ENCODE results near the gene TPM2.

TPM2 gene

DNA sequence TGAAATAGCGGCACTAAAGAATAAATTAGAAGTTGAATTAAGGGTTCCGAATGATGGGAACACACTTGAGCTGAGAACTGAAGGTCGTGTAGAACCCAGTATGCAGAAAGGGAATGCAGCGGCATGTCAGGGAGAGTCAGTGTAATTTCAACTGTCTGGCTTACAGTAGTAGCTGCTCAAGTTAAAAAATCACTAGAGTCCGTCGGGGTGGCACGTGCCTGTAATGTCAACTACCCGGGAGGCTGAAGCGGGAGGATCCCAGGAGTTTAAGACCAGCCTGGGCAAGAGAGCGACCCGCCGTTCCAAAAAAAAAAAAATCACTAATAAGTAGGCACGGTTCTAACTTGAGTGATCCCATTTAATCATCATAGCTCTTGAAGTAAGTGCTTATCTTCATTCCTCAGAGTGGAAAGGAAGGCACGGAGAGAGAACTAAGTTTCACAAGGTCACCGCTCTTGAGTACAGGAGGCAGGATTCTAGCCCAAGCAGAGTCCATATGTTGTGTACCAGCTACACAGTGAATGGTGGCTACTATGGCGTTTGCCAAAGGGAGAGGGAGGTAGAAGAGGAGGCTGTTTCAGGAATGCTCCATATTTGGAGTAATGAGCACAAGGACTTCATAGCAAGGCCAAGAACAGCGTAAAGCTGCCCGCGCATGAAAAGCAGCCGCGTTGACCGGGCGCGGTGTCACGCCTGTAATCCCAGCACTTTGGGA, 32.7 kb downstream of the TPM2 start:
- TF ChIP-seq, protein P1, sequence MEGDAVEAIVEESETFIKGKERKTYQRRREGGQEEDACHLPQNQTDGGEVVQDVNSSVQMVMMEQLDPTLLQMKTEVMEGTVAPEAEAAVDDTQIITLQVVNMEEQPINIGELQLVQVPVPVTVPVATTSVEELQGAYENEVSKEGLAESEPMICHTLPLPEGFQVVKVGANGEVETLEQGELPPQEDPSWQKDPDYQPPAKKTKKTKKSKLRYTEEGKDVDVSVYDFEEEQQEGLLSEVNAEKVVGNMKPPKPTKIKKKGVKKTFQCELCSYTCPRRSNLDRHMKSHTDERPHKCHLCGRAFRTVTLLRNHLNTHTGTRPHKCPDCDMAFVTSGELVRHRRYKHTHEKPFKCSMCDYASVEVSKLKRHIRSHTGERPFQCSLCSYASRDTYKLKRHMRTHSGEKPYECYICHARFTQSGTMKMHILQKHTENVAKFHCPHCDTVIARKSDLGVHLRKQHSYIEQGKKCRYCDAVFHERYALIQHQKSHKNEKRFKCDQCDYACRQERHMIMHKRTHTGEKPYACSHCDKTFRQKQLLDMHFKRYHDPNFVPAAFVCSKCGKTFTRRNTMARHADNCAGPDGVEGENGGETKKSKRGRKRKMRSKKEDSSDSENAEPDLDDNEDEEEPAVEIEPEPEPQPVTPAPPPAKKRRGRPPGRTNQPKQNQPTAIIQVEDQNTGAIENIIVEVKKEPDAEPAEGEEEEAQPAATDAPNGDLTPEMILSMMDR (IDR thresholded peaks at IDR 0.05; ENCODE audit: low read depth, low read length, missing control alignments), result no peak
- peak overlapping the region; percentile 32 for H3K4me3 ChIP-seq (ENCODE audit: low read depth, low read length)
- no peak for DNase-seq (ENCODE audit: low read depth)

DNA sequence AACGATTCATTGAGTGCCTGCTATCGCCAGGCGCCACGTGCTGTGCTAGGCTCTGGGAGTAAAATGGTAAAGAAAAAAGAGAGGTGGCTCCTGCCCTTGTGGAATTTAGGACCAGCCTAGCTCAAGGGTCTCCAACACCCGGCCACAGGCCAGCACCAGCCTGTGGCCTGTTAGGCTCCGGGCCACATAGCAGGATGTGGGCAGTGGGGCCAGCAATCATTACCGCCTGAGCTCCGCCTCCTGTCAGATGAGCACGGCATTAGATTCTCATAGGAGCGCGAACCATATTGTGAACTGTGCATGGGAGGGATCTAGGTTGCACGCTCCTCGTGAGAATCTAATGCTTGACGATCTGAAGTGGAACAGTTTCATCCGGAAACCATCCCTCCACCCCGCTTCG, 33.4 kb downstream of the TPM2 start:
- TF ChIP-seq, protein P1 (IDR thresholded peaks at IDR 0.05; ENCODE audit: low read depth, low read length, missing control alignments), result no peak
- H3K4me3 ChIP-seq (ENCODE audit: low read depth, low read length), result no peak overlapping the region
- no peak for DNase-seq (ENCODE audit: low read depth)

DNA sequence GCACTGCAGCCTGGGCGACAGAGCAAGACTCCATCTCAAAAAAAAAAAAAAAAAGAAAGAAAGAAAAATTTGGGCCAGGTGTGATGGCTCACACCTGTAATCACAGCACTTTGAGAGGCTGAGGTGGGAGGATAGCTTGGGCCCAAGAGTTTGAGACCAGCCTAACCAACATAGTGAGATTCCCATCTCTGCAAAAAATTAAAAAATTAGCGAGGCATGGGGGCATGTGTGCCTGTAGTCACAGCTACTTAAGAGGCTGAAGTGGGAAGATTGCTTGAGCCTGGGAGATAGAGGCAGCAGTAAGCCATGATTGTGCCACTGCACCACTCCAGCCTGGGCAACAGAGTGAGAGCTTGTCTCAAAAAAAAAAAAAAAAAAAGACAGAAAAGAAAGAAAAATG, 36.1 kb downstream of the TPM2 start:
- no peak for DNase-seq (ENCODE audit: low read depth)
- TF ChIP-seq, protein P1 (IDR thresholded peaks at IDR 0.05; ENCODE audit: low read depth, low read length, missing control alignments), result no peak
- no peak overlapping the region for H3K4me3 ChIP-seq (ENCODE audit: low read depth, low read length)

DNA sequence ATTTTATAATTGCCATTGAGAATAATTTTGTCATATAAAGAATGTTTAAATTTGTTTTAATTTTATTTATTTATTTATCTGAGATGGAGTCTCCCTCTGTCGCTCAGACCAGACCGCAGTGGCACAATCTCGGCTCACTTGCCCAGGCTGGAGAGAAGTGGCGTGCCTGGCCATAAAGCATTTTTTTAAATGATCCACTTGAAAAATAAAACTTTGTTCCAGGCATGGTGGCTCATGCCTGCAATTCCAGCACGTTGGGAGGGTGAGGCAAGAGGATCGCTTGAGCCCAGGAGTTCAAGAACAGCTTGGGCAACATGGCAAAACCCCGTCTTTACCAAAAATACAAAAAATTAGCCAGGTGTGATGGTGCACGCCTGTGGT, 36.9 kb downstream of the TPM2 start:
- DNase-seq (ENCODE audit: low read depth), result no peak
- no peak overlapping the region for H3K4me3 ChIP-seq (ENCODE audit: low read depth, low read length)

DNA sequence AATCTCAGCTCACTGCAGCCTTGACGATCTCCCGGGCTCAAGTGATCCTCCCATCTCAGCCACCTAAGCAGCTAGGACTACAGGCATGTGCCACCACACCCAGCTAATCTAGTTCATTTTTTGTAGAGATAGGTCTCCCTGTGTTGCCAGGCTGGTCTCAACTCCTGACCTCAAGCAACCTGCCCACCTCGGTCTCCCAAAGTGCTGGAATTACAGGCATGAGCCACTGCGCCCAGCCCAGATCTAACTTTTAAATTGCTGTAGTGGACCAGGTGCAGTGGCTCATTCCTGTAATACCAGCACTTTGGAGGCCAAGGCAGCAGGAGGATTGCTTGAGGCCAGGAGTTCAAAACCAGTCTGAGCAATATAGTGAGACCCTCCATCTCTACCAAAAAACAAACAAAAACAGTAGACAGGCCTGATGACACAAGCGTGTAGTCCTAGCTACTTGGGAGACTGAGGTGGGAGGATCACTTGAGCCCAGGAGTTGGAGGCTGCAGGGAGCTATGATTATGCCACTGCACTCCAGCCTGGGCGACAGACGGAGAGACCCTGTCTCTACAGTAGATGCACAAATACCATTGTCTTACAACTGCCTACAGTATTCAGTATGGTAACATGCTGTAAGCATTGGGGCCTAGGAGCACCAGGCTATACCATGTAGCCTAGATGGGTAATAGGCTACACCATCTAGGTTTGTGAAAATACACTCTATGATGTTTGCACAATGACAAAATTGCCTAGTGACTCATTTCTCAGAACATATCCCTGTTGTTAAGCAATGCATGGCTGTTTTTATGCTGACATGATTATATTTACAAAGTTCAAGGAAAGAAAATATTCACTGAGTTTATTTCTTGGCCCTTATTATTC, 37.5 kb downstream of the TPM2 start:
- no peak overlapping the region for H3K4me3 ChIP-seq (ENCODE audit: low read depth, low read length)
- no peak for DNase-seq (ENCODE audit: low read depth)
- TF ChIP-seq, protein P1 (IDR thresholded peaks at IDR 0.05; ENCODE audit: low read depth, low read length, missing control alignments), result no peak

More for the DNA sequence above, 36.9 kb downstream of the TPM2 start:
- TF ChIP-seq, protein P1 (IDR thresholded peaks at IDR 0.05; ENCODE audit: low read depth, low read length, missing control alignments), result no peak

DNA sequence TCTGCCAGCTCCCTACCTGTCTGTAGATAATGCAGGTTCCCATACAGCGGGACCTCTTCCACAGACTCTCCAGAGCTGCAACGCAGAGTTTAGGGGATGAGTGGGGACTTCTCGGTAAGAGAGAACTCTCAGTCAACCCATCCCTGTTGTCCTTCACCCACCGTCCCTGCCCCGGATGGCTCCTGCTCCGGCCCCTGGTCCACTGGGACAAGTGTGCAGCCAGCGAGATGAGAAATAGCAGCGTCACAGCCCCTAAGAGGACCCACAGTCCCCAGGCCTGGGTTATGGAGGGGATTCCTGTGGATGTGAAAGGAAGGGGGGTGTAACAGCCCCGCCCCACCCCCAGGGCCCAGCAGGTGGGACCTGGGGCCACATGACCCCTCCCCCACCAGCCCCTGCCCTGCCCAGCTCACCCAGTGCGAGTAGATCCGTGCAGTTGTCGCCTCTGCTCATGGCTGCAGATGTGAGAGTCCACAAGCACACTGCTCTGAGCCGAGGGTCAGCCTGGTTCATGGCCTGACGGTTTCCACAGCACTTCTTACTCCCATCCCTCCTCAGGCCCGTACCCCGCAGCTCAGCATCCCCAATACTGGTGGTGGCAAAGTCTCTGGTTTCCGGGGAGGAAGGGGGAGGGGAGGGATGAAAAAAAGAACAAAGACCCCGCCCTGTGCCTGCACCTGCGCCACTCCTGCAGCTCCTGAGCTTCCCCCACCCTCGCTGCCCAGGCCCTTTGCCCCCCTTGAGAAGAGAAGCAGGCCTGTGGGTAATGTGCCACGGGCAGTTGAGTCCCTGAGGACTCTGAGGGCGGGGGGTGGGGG, 39.2 kb downstream of the TPM2 start, which contains the start of gene SIT1:
SIT1 (minus strand) TSS at position 591 of the 818 bp plus-strand sequence; CDS start at position 513, 78 bp downstream.
- TF ChIP-seq, protein P1 (IDR thresholded peaks at IDR 0.05; ENCODE audit: low read depth, low read length, missing control alignments), result no peak
- peak within 1 kb of the TSS; percentile 67 for H3K4me3 ChIP-seq (ENCODE audit: low read depth, low read length)
- no peak for DNase-seq (ENCODE audit: low read depth)
